GM06990 (cell line): ENCODE measurements around the gene ICAM3.

Experiments used
- DNase-seq: peaks from one replicate; pipeline ENCODE4 v3.0.0-alpha.2; 2011; ENCODE audit not compliant: insufficient read length; ENCODE audit errors: extremely low read depth
- H3K27me3 ChIP-seq: replicated peaks from 2 replicates; pipeline ENCODE4 v1.6.0; 2011; ENCODE audit warnings: low read length; ENCODE audit not compliant: control insufficient read depth, insufficient read depth
- H3K36me3 ChIP-seq: 2 replicates; pipeline ENCODE4 v1.5.1; 2011; ENCODE audit warnings: low read length; ENCODE audit not compliant: control insufficient read depth, insufficient read depth
- H3K4me3 ChIP-seq: replicated peaks from 2 replicates; pipeline ENCODE4 v1.5.1; 2011; ENCODE audit warnings: low read depth, mild to moderate bottlenecking, control low read depth, low read length
- CTCF ChIP-seq: IDR thresholded peaks from 2 replicates; pipeline ENCODE4 v1.5.1; 2011; ENCODE audit warnings: low read length, control low read depth, mild to moderate bottlenecking, inconsistent platforms; ENCODE audit not compliant: insufficient read depth, poor library complexity, severe bottlenecking

ICAM3 gene

DNA sequence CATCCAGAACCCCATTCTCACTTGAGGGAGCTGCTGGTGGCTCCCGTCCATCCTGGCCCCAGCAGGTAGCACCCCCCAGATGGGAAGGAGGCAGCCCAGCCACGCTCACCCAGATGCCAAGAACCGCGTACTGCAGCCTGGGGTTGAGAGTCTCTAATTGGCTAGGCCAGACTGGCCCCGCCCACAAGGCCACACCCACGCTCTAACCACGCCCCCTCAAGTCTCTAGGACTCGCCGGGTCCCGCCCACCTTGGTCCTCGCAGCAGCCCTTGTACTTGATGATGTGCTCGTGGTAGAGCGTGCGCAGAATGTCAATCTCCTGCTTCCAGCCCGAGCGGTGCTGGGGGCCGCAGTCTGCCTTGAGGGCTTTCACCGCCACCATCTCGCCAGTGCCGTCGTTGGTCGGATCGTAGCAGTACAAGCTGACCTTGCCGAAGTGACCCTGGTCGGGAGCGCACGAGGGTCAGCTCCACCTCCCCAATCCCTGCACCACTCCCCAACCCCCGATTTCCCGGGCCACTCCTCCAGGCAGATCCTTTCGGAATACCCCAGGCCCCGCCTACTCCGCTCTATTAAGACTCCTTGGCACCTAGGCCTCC lies 14.5 kb upstream of the ICAM3 start:
- peak; percentile 49 for DNase-seq
- Histone ChIP-seq H3K36me3 (peaks cover 54% of the 10 kb centered on the region), H3K27me3 (no peaks in the 10 kb centered on the region), H3K4me3 (no peak overlapping the region)
- no peak for TF ChIP-seq CTCF

DNA sequence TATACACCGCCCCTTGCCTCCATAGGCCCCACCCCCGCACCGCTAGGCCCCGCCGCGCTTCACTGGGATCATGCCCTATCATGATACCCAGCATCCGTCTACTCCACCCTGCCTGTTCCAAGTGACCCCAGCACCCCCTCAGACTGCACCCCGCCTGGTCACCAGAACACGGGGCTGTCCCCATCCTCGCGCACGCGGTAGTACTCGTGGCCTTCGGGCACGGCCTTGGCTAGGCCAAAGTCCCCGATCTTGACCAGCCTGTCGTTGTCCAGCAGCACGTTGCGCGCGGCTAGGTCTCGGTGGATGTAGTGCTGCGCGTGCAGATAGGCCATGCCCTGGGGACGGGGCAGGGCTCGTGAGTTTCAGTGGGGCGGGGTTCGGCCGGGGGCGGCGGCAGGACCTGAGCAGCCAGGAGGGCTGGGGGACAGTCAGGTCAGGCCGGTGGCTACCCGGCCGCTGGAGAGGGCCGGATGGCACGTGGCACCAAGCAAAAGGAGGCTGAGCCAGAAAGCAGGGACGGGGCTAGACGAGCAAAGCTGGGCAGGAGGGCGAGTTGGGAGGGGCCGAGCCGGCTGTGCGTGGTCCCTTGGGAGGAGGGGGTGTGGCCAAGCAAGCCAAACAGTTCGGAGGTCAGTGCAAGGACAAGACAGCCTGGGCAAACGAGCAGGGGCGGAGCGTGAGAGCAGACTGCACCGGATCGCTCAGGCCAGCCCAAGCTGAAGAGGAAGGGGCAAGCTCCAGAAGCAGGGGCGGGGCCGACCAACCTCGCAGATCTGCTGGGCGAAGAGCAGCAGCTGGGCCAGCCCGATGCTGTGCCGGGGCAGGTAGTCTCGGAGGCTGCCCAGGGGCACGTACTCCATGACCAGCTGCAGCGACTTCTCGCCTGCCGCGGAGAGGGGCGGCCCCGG lies 13.6 kb upstream of the ICAM3 start:
- no peak overlapping the region for H3K4me3 ChIP-seq
- no peak for TF ChIP-seq CTCF
- H3K36me3 ChIP-seq = peaks cover 50% of the 10 kb centered on the region
- DNase-seq = no peak
- H3K27me3 ChIP-seq = no peaks in the 10 kb centered on the region

GRCh38 chr19:10346509-10346908 lies 7.1 kb upstream of the ICAM3 start:
- Histone ChIP-seq H3K36me3 (peaks cover 11% of the 10 kb centered on the region), H3K27me3 (no peaks in the 10 kb centered on the region), H3K4me3 (no peak overlapping the region)
- TF ChIP-seq CTCF = no peak
- no peak for DNase-seq

GRCh38 chr19:10344780-10345179 lies 5.4 kb upstream of the ICAM3 start:
- no peaks in the 10 kb centered on the region for H3K27me3 ChIP-seq
- peaks cover 1% of the 10 kb centered on the region for H3K36me3 ChIP-seq
- H3K4me3 ChIP-seq = no peak overlapping the region
- TF ChIP-seq CTCF = no peak
- DNase-seq = no peak

GRCh38 chr19:10343495-10343894 lies 4.1 kb upstream of the ICAM3 start:
- no peak overlapping the region for H3K4me3 ChIP-seq
- DNase-seq = no peak
- H3K36me3 ChIP-seq = no peaks in the 10 kb centered on the region
- H3K27me3 ChIP-seq = no peaks in the 10 kb centered on the region
- TF ChIP-seq CTCF = no peak
